GM23248 (cell line): Measurements from ENCODE around the gene ZNF695.

Source experiments
- EZH2 ChIP-seq: fragments of 200-600 bp; sonication (generic); IDR thresholded peaks from 2 replicates; pipeline ENCODE4 v1.6.1; 2018; ENCODE audit warnings: antibody characterized with exemption, mild to moderate bottlenecking; ENCODE audit not compliant: insufficient read depth, poor library complexity, severe bottlenecking
- EZH2phosphoT487 ChIP-seq: fragments of 200-600 bp; sonication (generic); IDR thresholded peaks from 2 replicates; pipeline ENCODE4 v1.6.1; 2018; ENCODE audit warnings: antibody characterized with exemption, moderate library complexity, mild to moderate bottlenecking, low read depth; ENCODE audit not compliant: insufficient read depth

DNA sequence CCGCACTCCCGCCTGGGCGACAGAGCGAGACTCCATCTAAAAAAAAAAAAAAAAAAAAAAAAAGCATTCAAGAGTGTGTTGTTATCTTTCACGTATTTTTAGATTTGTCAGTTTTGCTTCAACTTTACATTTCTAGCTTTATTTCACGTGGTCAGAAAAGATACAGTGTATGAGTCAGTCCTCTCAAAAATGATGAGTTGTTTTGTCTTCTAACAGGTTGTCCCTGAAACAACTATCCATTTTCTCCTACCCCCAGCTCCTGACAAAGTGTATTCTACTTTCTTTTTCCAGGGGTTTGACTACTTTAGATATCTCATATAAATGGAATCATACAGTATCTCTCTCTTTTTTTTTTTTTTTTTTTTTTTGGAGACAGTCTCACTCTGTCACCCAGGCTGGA, 5.5 kb upstream of the ZNF695 start:
- TF ChIP-seq EZH2 (no peak), EZH2phosphoT487 (no peak)
